Activated T-helper 1 cell treated with anti-CD3 and anti-CD28 coated beads, Interleukin-12 subunit alpha, Interleukin-12 subunit beta, Interleukin-2, Interleukin-4 antibody, amounts not matched to agents 30 ng/mL and 10 ng/mL and 1 ng/mL, durations not matched to agents 14 hours and 24 hours and 36 hours (primary cell): Measurements from ENCODE around the gene YTHDC1. TPM values are rescaled to one million over a fixed set of nuclear protein-coding genes. Genes with fewer than 3 reads are reported as not detected.

ENCODE experiments used
- DNase-seq: peaks from one replicate; pipeline ENCODE4 v3.0.0; 2021; ENCODE audit warnings: low spot score
- H3K27ac Mint-ChIP-seq: one replicate; pipeline ENCODE4 v1.8.0; 2021; ENCODE audit warnings: mild to moderate bottlenecking, mixed read lengths
- H3K27me3 Mint-ChIP-seq: one replicate; pipeline ENCODE4 v1.8.0; 2022; ENCODE audit warnings: mild to moderate bottlenecking, moderate library complexity, mixed read lengths; ENCODE audit not compliant: insufficient read depth
- H3K36me3 Mint-ChIP-seq: one replicate; pipeline ENCODE4 v1.8.0; 2021; ENCODE audit warnings: low read depth, mixed read lengths
- H3K4me1 Mint-ChIP-seq: one replicate; pipeline ENCODE4 v1.8.0; 2021; ENCODE audit warnings: low read depth, mixed read lengths
- H3K4me3 Mint-ChIP-seq: one replicate; pipeline ENCODE4 v1.8.0; 2021; ENCODE audit warnings: mild to moderate bottlenecking, moderate library complexity, mixed read lengths
- H3K9me3 Mint-ChIP-seq: one replicate; pipeline ENCODE4 v1.8.0; 2021; ENCODE audit warnings: mixed read lengths
- intact Hi-C: fragments of 100-400 bp; cut with micrococcal nuclease; formaldehyde crosslinking; loops from one replicate; pipeline ENCODE4 v1.15.1; 2024
- total RNA-seq: library from RNA; stranded (reverse); gene quantifications from 2 replicates; pipeline ENCODE4 v1.2.3, GENCODE V29; 2022

Gene YTHDC1
- total RNA-seq, 1 donor from 2014 or later: 75.6 TPM

DNA sequence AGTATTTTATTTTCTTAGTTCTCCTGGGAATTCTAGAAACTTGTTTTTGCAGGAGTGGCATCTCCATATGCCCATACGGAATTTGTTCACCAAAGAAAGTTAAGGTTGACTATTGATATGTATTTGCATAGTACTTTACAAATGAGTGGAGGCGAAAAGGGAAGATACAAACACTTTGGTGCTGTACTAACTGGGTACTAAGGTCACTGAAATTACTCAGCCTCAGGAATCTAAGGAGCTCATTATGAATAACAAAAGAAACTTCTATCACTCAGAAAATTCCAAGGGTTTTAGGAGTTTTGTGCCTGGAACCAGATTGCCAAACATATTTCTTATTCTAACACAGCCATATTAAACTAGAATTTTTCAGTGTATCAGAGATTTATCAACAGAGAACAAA is 77.0 kb downstream of the YTHDC1 start:
- no peak overlapping the region for H3K27ac Mint-ChIP-seq
- intact Hi-C loops: loop anchor here (1.0 kb wide), 4 partner anchors 24 to 225 kb away; partner anchors contain the start of gene YTHDC1
- H3K9me3 Mint-ChIP-seq: no peaks in the 10 kb centered on the region
- H3K4me1 Mint-ChIP-seq: peaks cover 13% of the 10 kb centered on the region
- no peaks in the 10 kb centered on the region for H3K36me3 Mint-ChIP-seq
- no peak overlapping the region for H3K4me3 Mint-ChIP-seq
- no peak for DNase-seq
- peaks cover 12% of the 10 kb centered on the region for H3K27me3 Mint-ChIP-seq

DNA sequence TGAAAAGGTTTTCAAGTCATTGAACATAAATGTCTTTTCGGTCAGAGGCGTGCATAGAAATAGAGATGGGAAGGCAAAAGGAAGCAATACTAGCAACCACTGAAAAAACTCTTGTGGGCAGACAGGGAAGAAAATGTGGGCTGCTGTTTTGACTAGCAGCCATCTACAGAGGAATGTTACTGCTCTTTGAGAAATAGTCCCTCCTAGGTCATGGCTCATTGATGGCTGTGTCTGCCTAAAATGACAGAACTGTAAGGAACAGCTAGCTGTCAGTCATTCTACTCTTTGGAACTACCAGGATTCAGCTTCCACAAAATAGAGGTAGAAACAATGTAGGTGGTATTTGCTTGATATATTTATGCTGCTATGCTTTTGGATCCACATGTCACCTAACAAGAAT is 77.5 kb downstream of the YTHDC1 start:
- H3K4me3 Mint-ChIP-seq: no peak overlapping the region
- no peak for DNase-seq
- no peaks in the 10 kb centered on the region for H3K9me3 Mint-ChIP-seq
- peaks cover 13% of the 10 kb centered on the region for H3K4me1 Mint-ChIP-seq
- peaks cover 12% of the 10 kb centered on the region for H3K27me3 Mint-ChIP-seq
- no peak overlapping the region for H3K27ac Mint-ChIP-seq
- H3K36me3 Mint-ChIP-seq: no peaks in the 10 kb centered on the region
- intact Hi-C loops: loop anchor here (1.0 kb wide), 4 partner anchors 23 to 226 kb away; partner anchors contain the start of gene YTHDC1

DNA sequence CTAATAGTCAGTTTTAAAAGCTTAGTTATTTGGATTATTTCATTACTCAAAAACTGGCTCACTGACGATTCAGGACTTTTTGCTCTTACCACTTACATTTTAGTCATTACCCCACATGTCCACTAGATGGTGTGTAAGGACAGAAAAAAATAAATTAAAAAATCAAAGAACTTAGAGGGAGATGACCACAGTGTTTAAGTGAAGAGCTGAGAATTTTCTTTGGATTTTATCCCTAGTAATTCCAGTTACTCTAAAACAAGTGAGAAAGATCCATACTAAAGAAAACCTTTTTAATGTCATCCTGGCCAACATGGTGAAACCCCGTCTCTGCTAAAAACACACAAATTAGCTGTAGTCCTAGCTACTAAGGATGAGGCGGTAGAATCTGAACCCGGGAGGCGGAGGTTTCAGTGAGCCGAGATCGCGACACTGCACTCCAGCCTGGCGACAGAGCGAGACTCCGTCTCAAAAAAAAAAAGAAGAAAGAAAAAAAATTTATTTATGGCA is 78.0 kb downstream of the YTHDC1 start:
- intact Hi-C loops: loop anchor here (1.0 kb wide), 4 partner anchors 23 to 226 kb away; partner anchors contain the start of gene YTHDC1
- H3K4me1 Mint-ChIP-seq: peaks cover 13% of the 10 kb centered on the region
- H3K27me3 Mint-ChIP-seq: peaks cover 12% of the 10 kb centered on the region
- H3K27ac Mint-ChIP-seq: no peak overlapping the region
- no peak overlapping the region for H3K4me3 Mint-ChIP-seq
- no peaks in the 10 kb centered on the region for H3K36me3 Mint-ChIP-seq
- DNase-seq: no peak
- H3K9me3 Mint-ChIP-seq: no peaks in the 10 kb centered on the region

DNA sequence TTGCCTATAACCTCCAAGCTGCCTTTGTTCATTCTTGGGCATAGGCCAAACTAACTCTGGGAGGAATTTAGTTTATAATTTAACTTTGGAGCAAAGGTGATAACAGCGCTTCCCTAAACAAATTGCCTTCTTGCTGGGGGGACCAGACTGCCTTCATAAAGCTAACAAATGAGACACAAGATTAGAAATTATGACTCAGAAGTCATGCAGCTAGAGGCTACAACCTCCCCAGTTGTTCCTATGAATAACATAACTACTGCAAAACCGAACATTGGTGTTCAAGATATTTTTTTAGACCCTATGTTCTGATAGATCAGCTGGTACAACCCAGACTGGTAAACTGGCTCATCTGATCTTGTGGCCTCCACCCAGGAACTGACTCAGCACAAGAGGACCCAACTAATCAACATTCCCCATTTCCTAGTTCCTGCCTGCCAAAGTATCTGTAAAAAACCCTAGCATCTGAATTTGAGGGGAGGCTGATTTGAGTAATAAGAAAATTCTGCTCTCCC is 82.4 kb downstream of the YTHDC1 start:
- DNase-seq: no peak
- Mint-ChIP-seq H3K4me3 (no peak overlapping the region), H3K9me3 (no peaks in the 10 kb centered on the region), H3K27ac (no peak overlapping the region), H3K27me3 (peaks cover 3% of the 10 kb centered on the region), H3K4me1 (peaks cover 9% of the 10 kb centered on the region), H3K36me3 (no peaks in the 10 kb centered on the region)
- intact Hi-C loops: no loop called here

DNA sequence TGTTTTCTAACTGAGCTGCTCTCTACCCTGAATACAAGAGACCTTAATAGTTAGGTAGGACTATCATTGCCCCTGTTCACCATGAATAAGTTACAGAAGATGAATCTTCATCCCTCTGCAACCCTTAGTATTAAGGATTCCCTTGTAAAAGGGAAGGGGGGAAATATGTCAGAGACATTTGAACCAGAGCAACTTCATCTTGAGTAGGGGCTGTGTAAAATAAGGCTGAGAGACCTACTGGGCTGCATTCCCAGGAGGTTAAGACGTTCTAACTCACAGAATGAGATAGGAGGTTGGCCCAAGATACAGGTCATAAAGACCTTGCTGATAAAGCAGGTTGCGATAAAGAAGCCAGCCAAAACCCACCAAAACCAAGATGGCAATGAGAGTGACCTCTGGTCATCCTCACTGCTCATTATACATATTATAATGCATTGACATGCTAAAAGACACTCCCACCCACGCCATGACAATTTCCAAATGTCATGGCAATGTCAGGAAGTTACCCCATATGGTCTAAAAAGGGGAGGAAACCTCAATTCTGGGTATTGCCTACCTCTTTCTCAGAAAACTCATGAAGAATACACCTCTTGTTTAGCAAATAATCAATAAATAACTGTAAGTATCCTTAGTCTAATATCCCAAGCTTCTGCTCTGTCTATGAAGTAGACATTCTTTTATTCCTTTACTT is 84.9 kb downstream of the YTHDC1 start:
- no peak overlapping the region for H3K27ac Mint-ChIP-seq
- intact Hi-C loops: no loop called here
- no peaks in the 10 kb centered on the region for H3K9me3 Mint-ChIP-seq
- no peaks in the 10 kb centered on the region for H3K36me3 Mint-ChIP-seq
- no peak for DNase-seq
- H3K27me3 Mint-ChIP-seq: peaks cover 8% of the 10 kb centered on the region
- H3K4me3 Mint-ChIP-seq: no peak overlapping the region
- no peaks in the 10 kb centered on the region for H3K4me1 Mint-ChIP-seq

Other genes with a start within 250 kb of the YTHDC1 start
- gene TMPRSS11F, start 220.2 kb downstream of the YTHDC1 start, total RNA-seq: not detected in 2 replicates
- gene TMPRSS11B, start 104.4 kb downstream of the YTHDC1 start, total RNA-seq: not detected in 2 replicates
- not detected in 2 replicates for gene TMPRSS11E, start 97.4 kb upstream of the YTHDC1 start, total RNA-seq
- not detected in 2 replicates for gene UGT2B17, start 226.2 kb upstream of the YTHDC1 start, total RNA-seq